A549 (cell line): ENCODE data around the gene MUCL3. TPM values are rescaled to one million over a fixed set of nuclear protein-coding genes. Genes with fewer than 3 reads are reported as not detected.

ENCODE experiments used
- ATAC-seq, 2 experiments: fragments of 200-7000 bp in 1 of 2; fragments of >200 bp in 1 of 2; cut with Nextera tagmentation in 1 of 2; cut with Tn5 transposase in 1 of 2; 3 replicates each; pipeline versions ENCODE4 v1.8.0 to v1.9.1; 2018 to 2020; ENCODE audit warnings: mild to moderate bottlenecking in 1 of 2, moderate library complexity in 1 of 2
- CTCF ChIA-PET: fragments of 300-600 bp; sonication (Branson Sonifier 250); formaldehyde crosslinking; extraction: SDS; loops from one replicate; lab custom pipeline; 2021; ENCODE audit warnings: antibody characterized with exemption, inconsistent platforms; lab: Yijun Ruan, JAX
- POLR2A ChIA-PET: fragments of 350-600 bp; formaldehyde crosslinking; extraction: SDS; loops from one replicate; lab custom pipeline; 2021; ENCODE audit warnings: antibody characterized with exemption, inconsistent platforms; lab: Yijun Ruan, JAX
- DNase-seq, 2 experiments: peaks; one replicate each; pipeline versions ENCODE4 v3.0.0 to v3.0.0-alpha.2; 2011 to 2016; ENCODE audit warnings: low read depth in 1 of 2, low spot score in 1 of 2
- FAIRE-seq: peaks from 2 replicates; lab custom pipeline; 2011; peaks lifted over from hg19 to GRCh38; lab: Jason Lieb, UNC
- H3K27ac ChIP-seq, 2 experiments: fragments of >200 bp; sonication (Bioruptor Twin); formaldehyde crosslinking; 3 replicates each; pipeline ENCODE4 v1.5.1; 2016 to 2017
- H3K4me1 ChIP-seq: fragments of >200 bp; sonication (Bioruptor Twin); formaldehyde crosslinking; 3 replicates; pipeline ENCODE4 v1.6.1; 2016
- H3K4me2 ChIP-seq: fragments of >200 bp; sonication (Bioruptor Twin); formaldehyde crosslinking; 3 replicates; pipeline ENCODE4 v1.6.1; 2016
- H3K4me3 ChIP-seq: fragments of >200 bp; sonication (Bioruptor Twin); formaldehyde crosslinking; 3 replicates; pipeline ENCODE4 v1.5.1; 2016
- H3K9me3 ChIP-seq: fragments of >200 bp; sonication (Bioruptor Twin); formaldehyde crosslinking; 3 replicates; pipeline ENCODE4 v1.6.1; 2016
- CBX2 ChIP-seq: fragments of 200-600 bp; sonication (generic); IDR thresholded peaks from 2 replicates; pipeline ENCODE4 v1.6.1; 2016; ENCODE audit warnings: low read depth, mild to moderate bottlenecking, borderline replicate concordance
- CBX8 ChIP-seq: fragments of 200-600 bp; sonication (generic); IDR thresholded peaks from 2 replicates; pipeline ENCODE4 v1.6.1; 2016
- CHD2 ChIP-seq: fragments of 150-350 bp; IDR thresholded peaks from 2 replicates; pipeline ENCODE4 v1.6.1; 2014; ENCODE audit warnings: low read length; ENCODE audit not compliant: partially characterized antibody
- CHD4 ChIP-seq: fragments of 200-600 bp; sonication (generic); IDR thresholded peaks from 2 replicates; pipeline ENCODE4 v1.6.1; 2016; ENCODE audit warnings: antibody characterized with exemption, mild to moderate bottlenecking, borderline replicate concordance
- EHMT2 ChIP-seq: fragments of 200-600 bp; sonication (generic); IDR thresholded peaks from 2 replicates; pipeline ENCODE4 v1.6.1; 2016; ENCODE audit warnings: antibody characterized with exemption, low read depth, mild to moderate bottlenecking, moderate library complexity
- EP300 ChIP-seq, 2 experiments: fragments of >200 bp; sonication (Bioruptor Twin); formaldehyde crosslinking; IDR thresholded peaks; 2 replicates in 1 of 2; 3 replicates in 1 of 2; pipeline ENCODE4 v1.6.1; 2016 to 2017
- HDAC2 ChIP-seq: fragments of 200-600 bp; sonication (generic); IDR thresholded peaks from 2 replicates; pipeline ENCODE4 v1.6.1; 2016
- HEYL ChIP-seq: fragments of 250-450 bp; sonication (Bioruptor Pico); IDR thresholded peaks from 2 replicates; pipeline ENCODE4 v1.8.0; 2021; ENCODE audit warnings: mild to moderate bottlenecking, moderate library complexity
- HOXA7 ChIP-seq: fragments of 250-450 bp; sonication (Bioruptor Pico); IDR thresholded peaks from 2 replicates; pipeline ENCODE4 v1.5.0; 2020; ENCODE audit warnings: mild to moderate bottlenecking, moderate library complexity
- HOXB13 ChIP-seq: fragments of 250-450 bp; sonication (Bioruptor Pico); IDR thresholded peaks from 2 replicates; pipeline ENCODE4 v1.5.0; 2020; ENCODE audit warnings: low read depth, mild to moderate bottlenecking, moderate library complexity
- JUNB ChIP-seq: fragments of >200 bp; sonication (Bioruptor Twin); formaldehyde crosslinking; IDR thresholded peaks from 2 replicates; pipeline ENCODE4 v1.6.1; 2016
- KDM1A ChIP-seq: fragments of 200-600 bp; sonication (generic); IDR thresholded peaks from 2 replicates; pipeline ENCODE4 v1.6.1; 2016; ENCODE audit warnings: low read depth, mild to moderate bottlenecking
- MAZ ChIP-seq: fragments of 150-350 bp; IDR thresholded peaks from 2 replicates; pipeline ENCODE4 v1.6.1; 2014; ENCODE audit warnings: antibody characterized with exemption, low read depth, low read length, borderline replicate concordance
- MYC ChIP-seq: IDR thresholded peaks from 2 replicates; pipeline ENCODE4 v1.6.1; 2012; ENCODE audit warnings: mild to moderate bottlenecking, inconsistent platforms, low read length, improper control_type of control experiment, borderline replicate concordance
- RARB ChIP-seq: fragments of 250-450 bp; sonication (Bioruptor Pico); IDR thresholded peaks from 2 replicates; pipeline ENCODE4 v1.8.0; 2021; ENCODE audit warnings: mild to moderate bottlenecking, moderate library complexity
- RCOR1 ChIP-seq: fragments of 150-350 bp; IDR thresholded peaks from 2 replicates; pipeline ENCODE4 v1.6.1; 2014; ENCODE audit warnings: antibody characterized with exemption, low read length, low read depth
- RFX5 ChIP-seq: fragments of 450-650 bp; IDR thresholded peaks from 2 replicates; pipeline ENCODE4 v1.7.1; 2014; ENCODE audit warnings: antibody characterized with exemption, mild to moderate bottlenecking, moderate library complexity
- TFCP2L1 ChIP-seq: fragments of 250-450 bp; sonication (Bioruptor Pico); IDR thresholded peaks from 2 replicates; pipeline ENCODE4 v1.5.0; 2021; ENCODE audit warnings: mild to moderate bottlenecking
- ZC3H11A ChIP-seq: fragments of 450-650 bp; IDR thresholded peaks from 2 replicates; pipeline ENCODE4 v1.6.1; 2014; ENCODE audit warnings: antibody characterized with exemption, mild to moderate bottlenecking
- ZFP36 ChIP-seq: fragments of 450-650 bp; IDR thresholded peaks from 2 replicates; pipeline ENCODE4 v1.6.1; 2014; ENCODE audit warnings: borderline replicate concordance; ENCODE audit not compliant: partially characterized antibody
- ZNF302 ChIP-seq: fragments of 250-450 bp; sonication (Bioruptor Pico); IDR thresholded peaks from 2 replicates; pipeline ENCODE4 v1.9.0; 2021; ENCODE audit warnings: inconsistent platforms, mild to moderate bottlenecking, moderate library complexity
- WGBS: methylation state at CpG from one replicate; pipeline ENCODE4 v1.1.6; 2017; ENCODE audit errors: missing lambda C conversion rate; 5-methylcytosine and 5-hydroxymethylcytosine counted together
- polyA plus RNA-seq, 4 experiments: library from polyadenylated mRNA; depleted of rRNA in 3 of 4; stranded (reverse); fragments of >200 nt; fragmentation: RNase III in 1 of 4; extraction: RNeasy Plus Mini Kit Qiagen cat#74134 plus additional on column Dnase treatment in 1 of 4; gene quantifications; 2 replicates in 3 of 4; 3 replicates in 1 of 4; pipeline ENCODE4 v1.2.3, GENCODE V29; 2011 to 2017
- TF ChIP-seq, protein P1 (sequence below): IDR thresholded peaks from 2 replicates; pipeline ENCODE4 v1.6.1; 2012
- TF ChIP-seq, protein P2 (sequence below): fragments of 450-650 bp; IDR thresholded peaks from 2 replicates; pipeline ENCODE4 v1.6.1; 2014; ENCODE audit warnings: antibody characterized with exemption
- TF ChIP-seq, protein P3 (sequence below): fragments of 150-350 bp; IDR thresholded peaks from 2 replicates; pipeline ENCODE4 v1.6.1; 2014; ENCODE audit warnings: low read depth, mild to moderate bottlenecking, low read length
- TF ChIP-seq, protein P4 (sequence below): fragments of >200 bp; sonication (Bioruptor Twin); formaldehyde crosslinking; IDR thresholded peaks from 3 replicates; pipeline ENCODE4 v1.5.1; 2016

Gene MUCL3
- polyA plus RNA-seq, 2 of the 4 experiments (the other 2 are of a cell fraction) = 0.01 to 0.03 TPM

DNA sequence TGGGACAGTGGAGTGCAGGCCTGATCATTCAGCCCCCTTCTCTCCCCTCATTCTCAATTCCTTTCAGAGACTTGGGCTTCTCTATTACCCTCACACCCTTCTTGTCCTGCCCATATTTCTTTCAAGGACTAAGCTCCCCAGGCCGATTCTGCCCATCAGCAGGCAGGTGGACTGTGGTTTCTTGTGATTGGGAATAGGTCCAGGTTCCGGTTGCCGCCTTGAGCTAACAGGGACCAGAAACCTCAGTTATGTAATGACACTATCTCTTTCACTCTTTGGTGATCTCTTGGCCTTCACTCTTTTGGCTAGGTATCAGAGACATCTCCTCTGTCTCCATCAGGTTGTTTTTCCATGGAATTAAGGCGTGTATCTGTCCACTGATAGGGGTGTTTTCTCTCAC, 6.5 kb downstream of the MUCL3 start:
- FAIRE-seq = no peak
- no peak for ATAC-seq
- no peak overlapping the region for H3K4me3 ChIP-seq
- POLR2A ChIA-PET = no interaction called here
- no peak overlapping the region for H3K27ac ChIP-seq
- H3K4me1 ChIP-seq = peaks cover 11% of the 10 kb centered on the region
- H3K9me3 ChIP-seq = no peaks in the 10 kb centered on the region
- 65% methylated on average over 4 of the region's 4 CpGs for WGBS
- DNase-seq = no peak
- no peak overlapping the region for H3K4me2 ChIP-seq
- CTCF ChIA-PET = interaction anchor here (0.7 to 1.8 kb wide), 3 partner anchors 29 to 123 kb away, joined by 3 to 7 read pairs (median 3); no protein-coding TSS in a partner anchor
- TF ChIP-seq CBX8 (no peak), HOXB13 (CRISPR knock-in tag) (no peak), ZFP36 (no peak), EHMT2 (no peak), RFX5 (no peak), JUNB (no peak), HEYL (CRISPR knock-in tag) (no peak), CBX2 (no peak), MAZ (no peak)
- TF ChIP-seq, protein P1, sequence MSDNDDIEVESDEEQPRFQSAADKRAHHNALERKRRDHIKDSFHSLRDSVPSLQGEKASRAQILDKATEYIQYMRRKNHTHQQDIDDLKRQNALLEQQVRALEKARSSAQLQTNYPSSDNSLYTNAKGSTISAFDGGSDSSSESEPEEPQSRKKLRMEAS = no peak
- TF ChIP-seq, protein P2, sequence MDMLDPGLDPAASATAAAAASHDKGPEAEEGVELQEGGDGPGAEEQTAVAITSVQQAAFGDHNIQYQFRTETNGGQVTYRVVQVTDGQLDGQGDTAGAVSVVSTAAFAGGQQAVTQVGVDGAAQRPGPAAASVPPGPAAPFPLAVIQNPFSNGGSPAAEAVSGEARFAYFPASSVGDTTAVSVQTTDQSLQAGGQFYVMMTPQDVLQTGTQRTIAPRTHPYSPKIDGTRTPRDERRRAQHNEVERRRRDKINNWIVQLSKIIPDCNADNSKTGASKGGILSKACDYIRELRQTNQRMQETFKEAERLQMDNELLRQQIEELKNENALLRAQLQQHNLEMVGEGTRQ = no peak
- TF ChIP-seq, all 56 proteins: peak for 0

DNA sequence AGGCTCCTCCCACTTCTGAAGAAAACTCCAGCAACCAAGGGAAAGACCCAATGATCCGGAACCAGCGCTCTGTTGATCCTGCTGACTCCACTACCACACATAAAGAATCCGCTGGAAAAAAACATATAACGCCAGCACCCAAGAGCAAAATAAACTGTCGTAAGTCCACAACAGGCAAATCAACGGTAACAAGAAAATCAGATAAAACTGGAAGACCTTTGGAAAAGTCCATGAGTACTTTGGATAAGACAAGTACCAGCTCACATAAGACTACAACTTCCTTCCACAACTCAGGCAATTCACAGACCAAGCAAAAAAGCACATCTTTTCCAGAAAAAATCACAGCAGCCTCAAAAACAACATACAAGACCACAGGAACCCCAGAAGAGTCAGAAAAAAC, 8.0 kb downstream of the MUCL3 start:
- Histone ChIP-seq H3K4me2 (no peak overlapping the region), H3K9me3 (no peaks in the 10 kb centered on the region), H3K4me1 (no peaks in the 10 kb centered on the region), H3K4me3 (no peak overlapping the region), H3K27ac (no peak overlapping the region)
- ChIA-PET CTCF (interaction anchor here (1.2 kb wide), 1 partner anchor 68 kb away, joined by 3 read pairs; no protein-coding TSS in a partner anchor), POLR2A (no interaction called here)
- no peak for TF ChIP-seq RARB
- TF ChIP-seq, protein P3, sequence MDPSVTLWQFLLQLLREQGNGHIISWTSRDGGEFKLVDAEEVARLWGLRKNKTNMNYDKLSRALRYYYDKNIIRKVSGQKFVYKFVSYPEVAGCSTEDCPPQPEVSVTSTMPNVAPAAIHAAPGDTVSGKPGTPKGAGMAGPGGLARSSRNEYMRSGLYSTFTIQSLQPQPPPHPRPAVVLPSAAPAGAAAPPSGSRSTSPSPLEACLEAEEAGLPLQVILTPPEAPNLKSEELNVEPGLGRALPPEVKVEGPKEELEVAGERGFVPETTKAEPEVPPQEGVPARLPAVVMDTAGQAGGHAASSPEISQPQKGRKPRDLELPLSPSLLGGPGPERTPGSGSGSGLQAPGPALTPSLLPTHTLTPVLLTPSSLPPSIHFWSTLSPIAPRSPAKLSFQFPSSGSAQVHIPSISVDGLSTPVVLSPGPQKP = no peak
- TF ChIP-seq MYC = no peak
- TF ChIP-seq HDAC2 = no peak
- TF ChIP-seq ZC3H11A = no peak
- TF ChIP-seq KDM1A = no peak
- TF ChIP-seq, protein P4, sequence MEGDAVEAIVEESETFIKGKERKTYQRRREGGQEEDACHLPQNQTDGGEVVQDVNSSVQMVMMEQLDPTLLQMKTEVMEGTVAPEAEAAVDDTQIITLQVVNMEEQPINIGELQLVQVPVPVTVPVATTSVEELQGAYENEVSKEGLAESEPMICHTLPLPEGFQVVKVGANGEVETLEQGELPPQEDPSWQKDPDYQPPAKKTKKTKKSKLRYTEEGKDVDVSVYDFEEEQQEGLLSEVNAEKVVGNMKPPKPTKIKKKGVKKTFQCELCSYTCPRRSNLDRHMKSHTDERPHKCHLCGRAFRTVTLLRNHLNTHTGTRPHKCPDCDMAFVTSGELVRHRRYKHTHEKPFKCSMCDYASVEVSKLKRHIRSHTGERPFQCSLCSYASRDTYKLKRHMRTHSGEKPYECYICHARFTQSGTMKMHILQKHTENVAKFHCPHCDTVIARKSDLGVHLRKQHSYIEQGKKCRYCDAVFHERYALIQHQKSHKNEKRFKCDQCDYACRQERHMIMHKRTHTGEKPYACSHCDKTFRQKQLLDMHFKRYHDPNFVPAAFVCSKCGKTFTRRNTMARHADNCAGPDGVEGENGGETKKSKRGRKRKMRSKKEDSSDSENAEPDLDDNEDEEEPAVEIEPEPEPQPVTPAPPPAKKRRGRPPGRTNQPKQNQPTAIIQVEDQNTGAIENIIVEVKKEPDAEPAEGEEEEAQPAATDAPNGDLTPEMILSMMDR = no peak
- no peak for TF ChIP-seq RCOR1
- DNase-seq (no peak), FAIRE-seq (no peak), ATAC-seq (no peak)
- 89% methylated on average over 6 of the region's 6 CpGs for WGBS

DNA sequence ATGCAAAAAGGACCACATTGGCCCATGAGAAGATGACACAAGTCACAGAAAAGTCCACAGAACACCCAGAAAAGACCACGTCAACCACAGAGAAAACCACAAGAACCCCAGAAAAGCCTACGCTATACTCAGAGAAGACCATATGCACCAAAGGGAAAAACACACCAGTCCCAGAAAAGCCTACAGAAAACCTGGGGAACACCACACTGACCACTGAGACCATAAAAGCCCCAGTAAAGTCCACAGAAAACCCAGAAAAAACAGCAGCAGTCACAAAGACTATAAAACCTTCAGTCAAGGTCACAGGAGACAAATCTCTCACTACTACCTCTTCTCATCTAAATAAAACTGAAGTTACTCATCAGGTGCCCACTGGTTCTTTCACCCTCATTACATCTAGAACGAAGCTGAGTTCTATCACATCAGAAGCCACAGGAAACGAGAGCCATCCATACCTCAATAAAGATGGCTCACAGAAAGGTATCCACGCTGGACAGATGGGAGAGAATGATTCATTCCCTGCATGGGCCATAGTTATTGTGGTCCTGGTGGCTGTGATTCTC, 11.2 kb downstream of the MUCL3 start:
- TF ChIP-seq HOXA7 (CRISPR knock-in tag) = no peak
- no peak for TF ChIP-seq CHD2
- TF ChIP-seq ZNF302 (CRISPR knock-in tag) = no peak
- TF ChIP-seq HEYL (CRISPR knock-in tag) = no peak
- TF ChIP-seq CHD4 = no peak
- TF ChIP-seq, protein P2 = no peak
- no peak for TF ChIP-seq ZC3H11A
- no peak for TF ChIP-seq EHMT2
- TF ChIP-seq EP300 (IDR thresholded peaks at IDR 0.05) = no peak
- no peak for TF ChIP-seq ZFP36
- TF ChIP-seq RCOR1 = no peak
- no peak for TF ChIP-seq TFCP2L1 (CRISPR knock-in tag)
- Histone ChIP-seq H3K4me2 (no peak overlapping the region), H3K27ac (no peak overlapping the region), H3K4me1 (no peaks in the 10 kb centered on the region), H3K4me3 (no peak overlapping the region), H3K9me3 (no peaks in the 10 kb centered on the region)
- CTCF ChIA-PET = interaction anchor here (1.0 kb wide), 1 partner anchor 9 kb away, joined by 3 read pairs; no protein-coding TSS in a partner anchor
- POLR2A ChIA-PET = no interaction called here
- ATAC-seq (no peak), DNase-seq (no peak), FAIRE-seq (no peak)
- WGBS = 34% methylated on average over 5 of the region's 5 CpGs
